GM23248 (cell line): ENCODE measurements around the gene RANBP9.

Experiments
- EZH2 ChIP-seq: fragments of 200-600 bp; sonication (generic); IDR thresholded peaks from 2 replicates; pipeline ENCODE4 v1.6.1; 2018; ENCODE audit warnings: antibody characterized with exemption, mild to moderate bottlenecking; ENCODE audit not compliant: insufficient read depth, poor library complexity, severe bottlenecking
- EZH2phosphoT487 ChIP-seq: fragments of 200-600 bp; sonication (generic); IDR thresholded peaks from 2 replicates; pipeline ENCODE4 v1.6.1; 2018; ENCODE audit warnings: antibody characterized with exemption, moderate library complexity, mild to moderate bottlenecking, low read depth; ENCODE audit not compliant: insufficient read depth

GRCh38 chr6:13689511-13690256 is 22.0 kb downstream of the RANBP9 start:
- TF ChIP-seq EZH2 (no peak), EZH2phosphoT487 (no peak)
